Measurements from ENCODE around the gene HDAC10. TPM values are rescaled to one million over a fixed set of nuclear protein-coding genes. Genes with fewer than 3 reads are reported as not detected.

Gene HDAC10
- total RNA-seq, 2 donors from 2014 or later, result 31.9 to 128 TPM

DNA sequence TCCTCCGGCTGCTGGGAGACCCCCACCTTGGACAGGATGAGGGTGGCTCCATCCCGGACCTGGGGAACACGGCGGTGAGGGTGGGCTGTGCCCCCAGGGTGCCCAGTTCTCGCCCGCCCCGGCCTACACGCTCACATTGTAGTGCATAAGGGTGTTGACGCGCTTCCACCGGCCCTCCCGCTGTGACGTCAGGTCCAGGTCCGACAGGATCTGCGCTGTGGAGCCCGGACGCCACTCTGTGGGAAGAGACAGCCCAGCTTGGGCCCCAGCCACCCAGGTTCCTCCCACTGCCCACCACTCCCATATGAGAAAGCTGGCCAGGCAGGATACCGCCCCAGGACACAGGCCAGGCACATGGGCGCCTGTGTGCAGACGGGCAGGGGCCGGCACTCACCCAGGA is 27.4 kb upstream of the HDAC10 start:
- no peak for DNase-seq
- no peaks in the 10 kb centered on the region for H3K27me3 ChIP-seq
- WGBS, 2 donors, result 91 to 97% methylated on average over 18 to 21 of the region's 21 CpGs
- H3K9me3 ChIP-seq, result no peaks in the 10 kb centered on the region
- H3K4me1 ChIP-seq, result peaks cover 26% of the 10 kb centered on the region
- TF ChIP-seq, protein P1, sequence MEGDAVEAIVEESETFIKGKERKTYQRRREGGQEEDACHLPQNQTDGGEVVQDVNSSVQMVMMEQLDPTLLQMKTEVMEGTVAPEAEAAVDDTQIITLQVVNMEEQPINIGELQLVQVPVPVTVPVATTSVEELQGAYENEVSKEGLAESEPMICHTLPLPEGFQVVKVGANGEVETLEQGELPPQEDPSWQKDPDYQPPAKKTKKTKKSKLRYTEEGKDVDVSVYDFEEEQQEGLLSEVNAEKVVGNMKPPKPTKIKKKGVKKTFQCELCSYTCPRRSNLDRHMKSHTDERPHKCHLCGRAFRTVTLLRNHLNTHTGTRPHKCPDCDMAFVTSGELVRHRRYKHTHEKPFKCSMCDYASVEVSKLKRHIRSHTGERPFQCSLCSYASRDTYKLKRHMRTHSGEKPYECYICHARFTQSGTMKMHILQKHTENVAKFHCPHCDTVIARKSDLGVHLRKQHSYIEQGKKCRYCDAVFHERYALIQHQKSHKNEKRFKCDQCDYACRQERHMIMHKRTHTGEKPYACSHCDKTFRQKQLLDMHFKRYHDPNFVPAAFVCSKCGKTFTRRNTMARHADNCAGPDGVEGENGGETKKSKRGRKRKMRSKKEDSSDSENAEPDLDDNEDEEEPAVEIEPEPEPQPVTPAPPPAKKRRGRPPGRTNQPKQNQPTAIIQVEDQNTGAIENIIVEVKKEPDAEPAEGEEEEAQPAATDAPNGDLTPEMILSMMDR (IDR thresholded peaks at IDR 0.05), result no peak
- no peak for TF ChIP-seq POLR2A (IDR thresholded peaks at IDR 0.05)
- ATAC-seq, result no peak
- no peak overlapping the region for H3K27ac ChIP-seq
- intact Hi-C loops (cut with DNase I), result no loop called here
- H3K4me3 ChIP-seq, result no peak overlapping the region
- H3K36me3 ChIP-seq (replicated peaks in 1 of 2; ENCODE audit: insufficient read depth in 1 of 2, low read depth in 2 of 2), result peaks cover 18 to 27% of the 10 kb centered on the region in 2 donors

DNA sequence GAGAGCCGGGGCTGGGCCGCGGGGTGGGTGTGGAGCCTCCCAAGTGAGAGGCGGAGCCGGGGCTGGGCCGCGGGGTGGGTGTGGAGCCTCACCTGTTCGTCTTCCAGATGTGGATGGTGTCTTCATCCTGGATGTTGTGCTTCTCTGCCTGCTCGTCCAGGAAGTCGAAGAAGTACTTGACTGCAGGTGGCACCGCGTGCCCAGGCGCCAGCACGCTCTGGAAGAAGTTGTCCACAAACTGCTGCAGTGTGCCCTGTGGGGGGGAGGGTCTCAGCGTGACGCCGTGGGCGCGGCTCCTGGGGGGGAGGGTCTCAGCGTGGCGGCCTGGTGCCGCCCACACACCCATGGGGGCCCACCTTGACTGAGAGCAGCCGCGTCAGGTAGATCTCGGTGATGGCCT is 26.7 kb upstream of the HDAC10 start:
- no peak overlapping the region for H3K4me3 ChIP-seq
- peaks cover 18 to 27% of the 10 kb centered on the region in 2 donors for H3K36me3 ChIP-seq (replicated peaks in 1 of 2; ENCODE audit: insufficient read depth in 1 of 2, low read depth in 2 of 2)
- no peaks in the 10 kb centered on the region for H3K9me3 ChIP-seq
- no peak for ATAC-seq
- intact Hi-C loops (cut with DNase I), result no loop called here
- H3K27ac ChIP-seq, result no peak overlapping the region
- no peaks in the 10 kb centered on the region for H3K27me3 ChIP-seq
- H3K4me1 ChIP-seq, result peaks cover 21% of the 10 kb centered on the region
- 83 to 87% methylated on average over 3 to 10 of the region's 25 CpGs for WGBS, 2 donors
- no peak for DNase-seq
- TF ChIP-seq, protein P1 (IDR thresholded peaks at IDR 0.05), result no peak
- no peak for TF ChIP-seq POLR2A (IDR thresholded peaks at IDR 0.05)

DNA sequence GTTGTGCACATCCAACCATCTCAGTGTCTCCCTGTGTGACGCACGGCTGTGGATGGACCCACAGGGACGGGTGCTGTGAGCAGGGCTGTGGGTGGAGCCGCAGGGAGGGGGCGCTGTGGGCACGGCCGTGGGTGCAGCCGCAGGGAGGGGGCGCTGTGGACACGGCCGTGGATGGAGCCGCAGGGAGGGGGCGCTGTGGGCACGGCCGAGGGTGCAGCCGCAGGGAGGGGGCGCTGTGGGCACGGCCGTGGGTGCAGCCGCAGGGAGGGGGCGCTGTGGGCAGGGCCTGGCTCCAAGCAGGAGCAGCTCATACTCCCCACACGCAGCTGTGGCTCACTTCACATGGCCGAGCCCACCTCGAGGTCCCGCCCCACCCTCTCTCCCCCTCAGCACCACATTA is 25.1 kb upstream of the HDAC10 start:
- Histone ChIP-seq H3K36me3 (replicated peaks in 1 of 2; ENCODE audit: insufficient read depth in 1 of 2, low read depth in 2 of 2) (peaks cover 10 to 25% of the 10 kb centered on the region in 2 donors), H3K9me3 (no peaks in the 10 kb centered on the region), H3K27me3 (no peaks in the 10 kb centered on the region), H3K4me1 (peaks cover 12% of the 10 kb centered on the region), H3K4me3 (no peak overlapping the region), H3K27ac (peak overlapping the region in 2 of 4 donors; percentile 46 to 52)
- intact Hi-C loops (cut with DNase I), result no loop called here
- 68 to 78% methylated on average over 18 to 22 of the region's 25 CpGs for WGBS, 2 donors
- TF ChIP-seq, protein P1 (IDR thresholded peaks at IDR 0.05), result peak in 6 of 7 experiments; percentile 12 to 34 (median 19)
- TF ChIP-seq POLR2A (IDR thresholded peaks at IDR 0.05), result no peak
- ATAC-seq (peak; percentile 54), DNase-seq (peak; percentile 50 to 59 (median 56))

DNA sequence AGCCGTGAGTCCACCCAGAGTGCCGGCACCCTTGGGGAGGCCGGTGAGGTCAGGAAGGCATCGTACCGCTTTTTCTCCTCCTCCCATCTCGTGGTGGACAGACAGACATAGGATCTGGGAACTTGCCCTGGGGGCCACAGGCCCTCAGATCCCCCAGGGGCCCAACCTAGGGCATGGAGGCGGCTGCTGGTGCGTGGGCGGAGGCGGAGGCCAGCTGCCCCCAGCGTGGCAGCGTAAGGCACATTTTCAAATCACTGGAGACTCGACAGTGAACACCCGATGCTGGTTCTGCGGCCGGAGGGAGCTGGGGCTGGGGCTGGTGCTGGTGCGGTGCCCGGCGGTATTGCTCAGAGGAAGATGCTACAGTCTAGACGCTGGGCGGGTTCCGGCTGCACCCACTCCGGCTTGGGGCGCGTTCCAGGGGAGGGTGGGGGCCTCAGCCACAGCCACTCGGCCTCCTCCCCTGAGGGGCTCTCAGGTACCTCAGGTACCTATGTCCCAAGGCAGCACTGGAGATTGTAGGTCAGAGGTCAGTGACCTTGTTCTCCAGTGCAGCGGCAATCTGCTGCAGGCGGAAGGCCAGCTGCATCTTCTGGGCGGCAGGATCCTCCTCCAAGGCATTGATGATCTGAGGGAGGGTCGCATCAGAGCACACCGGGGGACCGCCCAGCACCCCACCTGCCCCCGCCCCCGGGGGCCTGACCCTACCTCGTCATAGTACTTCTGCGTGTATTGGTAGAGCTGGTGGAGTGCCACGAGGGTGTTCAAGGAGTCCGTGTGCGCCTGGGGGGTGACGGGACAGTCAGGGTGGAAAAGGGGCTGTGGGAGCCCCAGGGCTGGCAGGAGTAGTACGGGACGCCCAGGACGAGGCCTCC is 24.4 kb upstream of the HDAC10 start:
- Histone ChIP-seq H3K27me3 (no peaks in the 10 kb centered on the region), H3K9me3 (no peaks in the 10 kb centered on the region), H3K27ac (peak overlapping the region in 2 of 4 donors; percentile 24 to 52), H3K36me3 (replicated peaks in 1 of 2; ENCODE audit: insufficient read depth in 1 of 2, low read depth in 2 of 2) (peaks cover 5 to 18% of the 10 kb centered on the region in 2 donors), H3K4me1 (peaks cover 16% of the 10 kb centered on the region), H3K4me3 (no peak overlapping the region)
- no peak for ATAC-seq
- no peak for DNase-seq
- TF ChIP-seq, protein P1 (IDR thresholded peaks at IDR 0.05), result no peak
- TF ChIP-seq POLR2A (IDR thresholded peaks at IDR 0.05), result no peak
- WGBS, 2 donors, result 90 to 94% methylated on average over 15 to 40 of the region's 43 CpGs
- intact Hi-C loops (cut with DNase I), result no loop called here

Measured in body of pancreas (tissue), 4 donors.